Measurements from ENCODE around the gene NT5C3A.
A peak's percentile ranks its signal among the peaks of the same experiment; 100 is the strongest.
"Not testable (repeated sequence)": the region's sequence is repeated elsewhere in the genome, so short reads cannot be mapped to it uniquely, and the experiment has no call there.

NT5C3A gene

GRCh38 chr7:33040803-33041516 lies 21.6 kb downstream of the NT5C3A start:
- DNase-seq = peak; percentile 56 to 74 (median 68)

GRCh38 chr7:33039903-33040292 lies 22.7 kb downstream of the NT5C3A start:
- DNase-seq = no peak

- peak; percentile 60 to 82 (median 70) for DNase-seq
These were observed 23.2 kb downstream of the NT5C3A start for GRCh38 chr7:33039257-33039902.

GRCh38 chr7:33038639-33039038 lies 23.9 kb downstream of the NT5C3A start:
- DNase-seq = peak in 1 of 3 donors; percentile 18

- DNase-seq = peak; percentile 45 to 86 (median 56)
These were observed 26.8 kb downstream of the NT5C3A start for GRCh38 chr7:33035776-33036175.

GRCh38 chr7:33024189-33024757 lies 38.3 kb downstream of the NT5C3A start:
- DNase-seq = peak in 1 of 3 donors; percentile 11

- DNase-seq = no peak
These were observed 50.2 kb downstream of the NT5C3A start for GRCh38 chr7:33012364-33012763.

- DNase-seq = no peak
These were observed 52.8 kb downstream of the NT5C3A start for GRCh38 chr7:33009734-33010133.

- not testable (repeated sequence) for DNase-seq
These were observed 56.9 kb downstream of the NT5C3A start for GRCh38 chr7:33005690-33006089.

GRCh38 chr7:33005193-33005592 lies 57.4 kb downstream of the NT5C3A start:
- DNase-seq = peak in 1 of 3 donors; percentile 5

GRCh38 chr7:33004104-33004616 lies 58.4 kb downstream of the NT5C3A start:
- not testable (repeated sequence) for DNase-seq

GRCh38 chr7:33003111-33003510 lies 59.5 kb downstream of the NT5C3A start:
- DNase-seq = not testable (repeated sequence)

- not testable (repeated sequence) for DNase-seq
These were observed 63.2 kb downstream of the NT5C3A start for GRCh38 chr7:32999380-32999779.

GRCh38 chr7:32998361-32999171 lies 64.0 kb downstream of the NT5C3A start:
- peak in 1 of 3 donors; percentile 5 for DNase-seq

GRCh38 chr7:32997956-32998355 lies 64.6 kb downstream of the NT5C3A start:
- not testable (repeated sequence) for DNase-seq

- not testable (repeated sequence) for DNase-seq
These were observed 69.8 kb downstream of the NT5C3A start for GRCh38 chr7:32992750-32993149.

GRCh38 chr7:32991975-32992700 lies 70.4 kb downstream of the NT5C3A start:
- not testable (repeated sequence) for DNase-seq

GRCh38 chr7:32991068-32991585 lies 71.4 kb downstream of the NT5C3A start:
- not testable (repeated sequence) for DNase-seq

- DNase-seq = not testable (repeated sequence)
These were observed 74.4 kb downstream of the NT5C3A start for GRCh38 chr7:32988148-32988547.

GRCh38 chr7:32979902-32980301 lies 82.7 kb downstream of the NT5C3A start:
- not testable (repeated sequence) for DNase-seq

- DNase-seq = not testable (repeated sequence)
These were observed 83.3 kb downstream of the NT5C3A start for GRCh38 chr7:32979246-32979645.

- DNase-seq = not testable (repeated sequence)
These were observed 85.4 kb downstream of the NT5C3A start for GRCh38 chr7:32977159-32977558.

Measured in suppressor macrophage treated with lipopolysaccharide for 1 hour (primary cell).